ENCODE measurements around the gene TMCC1. TPM values are rescaled to one million over a fixed set of nuclear protein-coding genes. Genes with fewer than 3 reads are reported as not detected.
A peak's percentile ranks its signal among the peaks of the same experiment; 100 is the strongest.
"Not testable (repeated sequence)": the region's sequence is repeated elsewhere in the genome, so short reads cannot be mapped to it uniquely, and the experiment has no call there.

Gene TMCC1
- polyA plus RNA-seq, 1 donor: 25.3 TPM

- no peak for DNase-seq
Observed at GRCh38 chr3:129773691-129774663, 119.5 kb downstream of the TMCC1 start.

DNA sequence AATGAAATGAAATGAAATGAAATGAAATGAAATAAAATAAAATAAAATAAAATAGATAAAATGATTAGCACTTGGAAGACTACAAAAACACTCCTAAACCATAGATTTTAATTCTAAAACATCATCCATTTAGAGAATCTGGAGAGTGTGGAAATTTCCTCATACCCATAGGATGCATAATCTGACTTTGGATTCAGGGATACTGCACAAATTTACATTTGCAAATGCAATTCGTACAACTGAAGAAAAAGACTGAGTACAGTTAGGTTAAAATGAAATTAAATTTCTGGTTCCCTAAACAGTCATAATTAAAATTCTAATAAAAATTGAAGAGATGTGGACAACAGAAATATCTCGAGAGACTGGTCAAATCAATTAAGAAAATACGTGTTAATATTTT, 122.9 kb downstream of the TMCC1 start:
- no peak for DNase-seq

GRCh38 chr3:129769616-129770015, 123.9 kb downstream of the TMCC1 start:
- no peak for DNase-seq

DNA sequence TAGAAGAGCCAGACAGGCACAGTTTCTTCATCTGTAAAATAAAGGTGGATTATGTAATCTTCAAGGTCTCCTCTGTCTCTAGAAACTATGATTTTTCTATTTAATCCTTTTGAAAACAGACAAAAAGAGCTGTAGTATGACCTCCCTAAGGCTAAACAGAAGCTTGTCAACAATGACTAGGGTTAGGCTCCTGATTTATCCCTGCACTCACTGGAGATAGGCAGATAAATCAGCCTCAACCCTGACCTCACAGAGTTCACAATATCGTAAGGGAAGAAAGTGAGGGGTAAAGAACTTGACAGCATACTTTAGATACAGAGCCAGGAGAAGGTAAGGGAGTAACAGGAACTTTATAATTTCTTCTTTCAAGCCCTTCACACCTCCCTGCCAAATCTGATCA, 124.8 kb downstream of the TMCC1 start:
- no peak for DNase-seq

DNA sequence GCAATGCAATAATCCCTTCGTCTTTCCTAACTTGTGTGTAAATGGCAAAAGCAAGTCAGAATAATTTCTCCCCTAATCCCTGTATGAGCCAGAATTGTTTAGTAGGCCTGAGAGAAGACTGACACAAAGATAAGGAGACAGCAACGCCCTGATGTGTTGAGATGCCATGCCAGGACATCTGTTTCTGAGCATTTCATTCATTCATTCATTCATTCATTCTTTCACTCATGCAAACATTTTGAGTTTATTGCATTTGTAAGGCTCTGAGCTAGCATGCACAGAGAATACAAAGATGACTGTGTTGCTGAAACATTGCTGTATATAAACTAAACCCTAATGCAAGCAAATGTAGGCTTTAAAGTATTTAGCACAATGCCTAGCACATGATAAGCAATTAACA, 127.4 kb downstream of the TMCC1 start:
- no peak for DNase-seq

GRCh38 chr3:129764090-129764489, 129.4 kb downstream of the TMCC1 start:
- DNase-seq: no peak

GRCh38 chr3:129758785-129759320, 134.7 kb downstream of the TMCC1 start:
- DNase-seq: no peak

GRCh38 chr3:129758306-129758705, 135.2 kb downstream of the TMCC1 start:
- DNase-seq: no peak

DNA sequence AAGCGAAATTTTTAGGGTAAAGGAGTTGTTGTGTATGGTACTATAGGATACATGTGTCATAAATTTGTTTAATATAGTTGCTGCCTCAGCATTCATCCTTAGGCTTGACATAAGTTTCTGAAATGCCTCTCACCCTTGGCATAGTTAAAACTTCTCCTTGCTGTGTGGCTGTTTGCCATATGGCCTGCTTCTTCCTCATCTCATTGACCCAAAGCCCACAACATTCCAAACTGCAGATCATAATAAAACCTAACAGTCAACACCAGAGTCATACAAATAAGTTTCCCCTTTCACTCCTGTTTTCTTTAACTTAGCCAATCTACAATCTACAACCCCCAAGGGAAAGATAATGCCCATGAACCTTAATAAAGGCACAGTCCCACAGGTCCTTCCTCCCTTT, 136.6 kb downstream of the TMCC1 start:
- no peak for DNase-seq

DNA sequence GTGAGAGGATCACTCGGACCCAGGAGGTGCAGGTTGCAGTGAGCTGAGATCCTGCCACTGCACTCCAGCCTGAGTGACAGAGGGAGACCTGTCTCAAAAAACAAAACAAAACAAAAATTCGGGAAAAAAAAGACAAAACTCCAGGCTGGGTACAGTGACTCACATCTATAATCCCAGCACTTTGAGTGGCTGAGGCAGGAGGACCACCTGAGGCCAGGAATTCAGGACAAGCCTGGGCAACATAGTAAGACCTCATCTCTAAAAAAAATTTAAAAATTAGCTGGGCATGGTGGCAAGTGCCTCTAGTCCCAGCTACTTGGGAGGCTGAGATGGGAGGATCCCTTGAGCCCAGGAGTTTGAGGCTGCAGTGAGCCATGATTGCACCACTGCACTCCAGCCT, 142.4 kb downstream of the TMCC1 start:
- DNase-seq: not testable (repeated sequence)

GRCh38 chr3:129749692-129750091, 143.8 kb downstream of the TMCC1 start:
- no peak for DNase-seq

DNA sequence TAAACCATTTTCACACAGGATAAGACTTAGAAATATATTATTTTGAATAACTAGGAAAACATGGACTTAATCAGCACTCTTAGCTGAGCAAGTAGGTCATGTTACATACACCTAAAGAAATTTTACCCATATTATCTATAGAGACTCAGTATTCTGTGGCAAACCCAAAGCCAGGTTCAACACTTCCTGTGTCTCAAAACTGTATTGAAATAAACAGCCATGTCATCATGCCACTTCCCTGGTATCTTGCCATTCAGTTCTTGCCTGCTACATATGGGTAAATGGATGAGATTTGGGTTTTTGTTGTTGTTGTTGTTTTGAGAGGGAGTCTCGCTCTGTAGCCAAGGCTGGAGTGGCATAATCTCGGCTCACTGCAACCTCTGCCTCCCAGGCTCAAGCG, 145.5 kb downstream of the TMCC1 start:
- DNase-seq: no peak

GRCh38 chr3:129747136-129747535, 146.4 kb downstream of the TMCC1 start:
- DNase-seq: peak; percentile 14

GRCh38 chr3:129746629-129747028, 146.9 kb downstream of the TMCC1 start:
- DNase-seq: no peak

DNA sequence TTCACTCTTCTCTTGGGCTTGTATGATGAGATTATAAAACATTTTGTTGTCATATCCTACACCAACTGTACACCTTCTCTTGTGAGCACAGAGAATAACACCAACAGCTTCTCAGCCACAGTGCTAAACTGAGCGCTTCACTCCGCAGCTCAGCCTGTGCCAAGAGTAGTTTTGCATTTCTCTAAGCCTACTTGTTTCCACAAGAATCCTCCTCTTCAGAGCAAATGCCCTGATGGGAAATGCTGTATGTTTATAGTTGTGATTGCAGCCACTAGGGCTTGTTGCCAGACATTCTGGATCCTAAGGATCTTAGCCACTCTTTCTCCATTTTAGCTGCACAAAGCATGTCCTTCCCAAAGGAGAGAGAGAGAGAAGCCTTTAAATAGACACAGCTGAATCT, 148.3 kb downstream of the TMCC1 start:
- no peak for DNase-seq

DNA sequence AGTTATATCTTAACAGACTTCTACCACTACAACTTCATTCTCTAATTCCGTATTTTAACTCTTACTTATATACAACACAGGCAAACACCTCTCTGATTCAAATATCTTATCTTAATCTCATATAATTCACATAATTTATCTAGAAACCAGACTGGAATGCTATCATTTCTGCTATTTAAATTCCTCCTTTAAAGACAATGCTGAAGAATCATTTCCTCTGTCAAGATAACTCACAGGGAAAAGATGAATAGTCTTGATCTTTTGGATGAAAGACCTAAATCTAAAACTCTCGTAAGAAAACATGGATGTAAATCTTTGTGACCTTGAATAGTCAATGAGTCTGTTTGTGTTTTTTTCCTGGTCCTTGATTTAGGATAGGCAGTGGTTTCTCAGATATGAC, 151.7 kb downstream of the TMCC1 start:
- DNase-seq: no peak

DNA sequence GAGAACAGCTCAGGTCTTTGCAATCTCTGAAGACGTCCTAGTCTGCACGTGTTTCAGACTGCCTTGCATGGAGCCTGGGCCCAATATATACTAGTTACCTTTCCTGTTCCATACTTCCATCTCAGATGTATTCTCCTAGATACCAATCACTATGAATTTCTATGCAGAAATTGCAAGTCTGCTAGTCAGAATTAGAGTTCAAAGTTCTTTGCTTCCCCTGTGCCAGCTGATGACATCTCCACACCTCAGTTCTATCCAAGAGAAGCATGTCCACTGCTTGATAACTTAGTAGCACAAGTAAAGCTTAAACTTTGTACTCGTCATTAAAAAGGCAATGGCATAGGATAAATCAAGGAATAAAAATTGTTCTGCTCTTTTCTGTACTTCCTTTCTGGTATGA, 153.4 kb downstream of the TMCC1 start:
- no peak for DNase-seq

GRCh38 chr3:129739634-129740033, 153.9 kb downstream of the TMCC1 start:
- DNase-seq: no peak

DNA sequence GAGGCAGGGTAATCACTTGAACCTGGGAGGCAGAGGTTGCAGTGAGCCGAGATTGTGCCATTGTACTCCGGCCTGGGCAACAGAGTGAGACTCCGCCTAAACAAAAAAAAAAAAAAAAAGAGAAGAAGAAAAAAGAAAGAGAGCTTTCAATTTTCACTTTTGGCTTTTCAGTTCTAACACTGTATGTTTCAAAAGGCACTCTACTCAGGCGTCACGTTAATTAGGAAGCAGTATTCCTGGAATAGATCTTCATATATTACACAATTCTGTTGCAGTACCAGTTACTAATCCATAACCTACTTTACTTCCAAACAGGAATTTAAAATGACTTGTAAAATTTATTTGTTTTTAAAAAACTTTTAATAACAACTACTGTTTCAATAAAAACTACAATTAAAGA, 155.3 kb downstream of the TMCC1 start:
- DNase-seq: no peak

GRCh38 chr3:129736070-129736469, 157.4 kb downstream of the TMCC1 start:
- no peak for DNase-seq

- no peak for DNase-seq
Observed at GRCh38 chr3:129735638-129736037, 157.9 kb downstream of the TMCC1 start.

DNA sequence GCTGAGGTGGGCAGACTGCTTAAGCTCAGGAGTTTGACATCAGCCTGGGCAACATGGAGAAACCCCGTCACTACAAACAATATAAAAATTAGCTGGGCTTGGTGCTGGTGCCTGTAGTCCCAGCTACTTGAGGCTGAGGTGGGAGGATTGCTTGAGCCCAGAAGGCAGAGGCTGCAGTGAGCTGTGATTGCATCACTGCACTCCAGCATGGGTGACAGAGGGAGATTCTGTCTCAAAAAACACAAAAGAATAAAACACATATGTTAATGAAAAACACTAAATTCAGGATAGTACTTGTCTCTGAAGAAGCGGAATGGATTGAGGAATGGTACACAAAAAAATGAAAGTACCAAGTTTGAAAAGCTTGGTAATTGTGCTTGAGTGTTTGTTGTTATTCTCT, 159.1 kb downstream of the TMCC1 start:
- DNase-seq: no peak

DNA sequence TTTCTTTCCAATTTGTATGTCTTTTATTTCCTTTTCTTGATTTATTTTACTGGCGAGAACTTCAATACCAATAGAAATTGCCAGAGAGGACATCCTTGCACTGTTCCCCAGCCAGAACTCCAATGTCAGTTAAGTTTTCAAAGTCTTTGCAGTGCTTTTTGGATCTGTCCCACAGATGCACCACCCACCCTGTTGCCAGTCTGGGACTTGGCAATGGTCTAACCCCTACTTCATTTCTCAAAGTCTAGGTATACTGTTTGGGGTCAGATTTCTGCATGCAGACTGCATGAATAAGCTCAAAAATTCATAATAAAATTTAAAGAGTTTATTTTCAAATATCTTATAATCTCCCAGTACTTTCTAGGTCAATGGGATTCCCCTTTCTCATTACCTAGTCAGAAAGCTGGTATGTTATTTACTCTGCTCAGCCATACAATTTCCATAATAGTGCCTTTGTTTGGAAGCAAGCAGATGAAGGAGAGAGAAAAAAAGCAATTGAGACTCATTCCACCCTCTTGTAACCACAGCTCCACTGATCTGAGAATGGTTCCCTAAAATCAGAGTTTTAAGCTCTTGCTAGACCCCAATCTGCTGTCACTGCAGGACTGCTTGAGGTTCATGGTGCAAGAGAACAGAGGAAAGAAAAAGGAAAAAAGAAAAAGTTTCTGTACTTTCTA, 161.2 kb downstream of the TMCC1 start:
- no peak for DNase-seq

Measured in left kidney (tissue), 2 donors.